ENCODE data around the gene GPATCH2. TPM values are rescaled to one million over a fixed set of nuclear protein-coding genes. Genes with fewer than 3 reads are reported as not detected.

The GPATCH2 gene
- total and polyA plus RNA-seq, 2 donors (not counting 1 experiment from before 2014, with no cell fraction given) = 4.7 to 14.7 TPM

DNA sequence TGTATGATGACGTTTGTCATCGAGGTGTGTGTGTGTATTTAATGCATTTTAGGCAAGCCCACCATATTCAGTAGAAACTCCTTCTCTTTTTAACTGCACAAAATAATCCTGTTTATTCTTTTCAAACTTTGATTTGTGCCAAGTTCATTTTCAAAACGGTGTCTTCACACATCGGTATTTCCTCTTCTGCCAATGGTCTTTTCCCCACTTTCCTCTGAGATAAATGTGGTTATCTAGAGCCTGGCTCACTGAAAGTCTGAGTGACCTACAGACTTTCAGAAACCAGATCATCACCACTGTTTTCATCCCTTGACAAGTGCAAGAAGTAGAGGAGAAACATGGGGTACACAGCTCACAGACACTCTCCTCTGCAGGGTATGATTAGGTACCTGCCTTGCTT lies 69.4 kb downstream of the GPATCH2 start:
- DNase-seq = no peak
- no peaks in the 10 kb centered on the region for H3K79me2 ChIP-seq (ENCODE audit: control insufficient read depth, insufficient read depth, low read length)
- Mint-ChIP-seq H3K4me1 (no peaks in the 10 kb centered on the region), H3K27me3 (no peaks in the 10 kb centered on the region), H3K9me3 (ENCODE audit: insufficient read depth) (no peaks in the 10 kb centered on the region), H3K27ac (no peak overlapping the region), H3K4me3 (no peak overlapping the region)
- H3K4me2 ChIP-seq (replicated peaks; ENCODE audit: low read depth, low read length, poor library complexity, severe bottlenecking) = no peak overlapping the region
- no peak for TF ChIP-seq EZH2 (IDR thresholded peaks at IDR 0.05; ENCODE audit: borderline replicate concordance, insufficient read depth, low read depth, low read length, poor library complexity, severe bottlenecking)
- TF ChIP-seq, protein P1, sequence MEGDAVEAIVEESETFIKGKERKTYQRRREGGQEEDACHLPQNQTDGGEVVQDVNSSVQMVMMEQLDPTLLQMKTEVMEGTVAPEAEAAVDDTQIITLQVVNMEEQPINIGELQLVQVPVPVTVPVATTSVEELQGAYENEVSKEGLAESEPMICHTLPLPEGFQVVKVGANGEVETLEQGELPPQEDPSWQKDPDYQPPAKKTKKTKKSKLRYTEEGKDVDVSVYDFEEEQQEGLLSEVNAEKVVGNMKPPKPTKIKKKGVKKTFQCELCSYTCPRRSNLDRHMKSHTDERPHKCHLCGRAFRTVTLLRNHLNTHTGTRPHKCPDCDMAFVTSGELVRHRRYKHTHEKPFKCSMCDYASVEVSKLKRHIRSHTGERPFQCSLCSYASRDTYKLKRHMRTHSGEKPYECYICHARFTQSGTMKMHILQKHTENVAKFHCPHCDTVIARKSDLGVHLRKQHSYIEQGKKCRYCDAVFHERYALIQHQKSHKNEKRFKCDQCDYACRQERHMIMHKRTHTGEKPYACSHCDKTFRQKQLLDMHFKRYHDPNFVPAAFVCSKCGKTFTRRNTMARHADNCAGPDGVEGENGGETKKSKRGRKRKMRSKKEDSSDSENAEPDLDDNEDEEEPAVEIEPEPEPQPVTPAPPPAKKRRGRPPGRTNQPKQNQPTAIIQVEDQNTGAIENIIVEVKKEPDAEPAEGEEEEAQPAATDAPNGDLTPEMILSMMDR (IDR thresholded peaks at IDR 0.05) = no peak
- intact Hi-C loops (cut with micrococcal nuclease) = no loop called here
- no peaks in the 10 kb centered on the region for H3K36me3 ChIP-seq (replicated peaks in 1 of 2; ENCODE audit: control extremely low read depth in 1 of 2, control insufficient read depth in 1 of 2, extremely low read depth in 1 of 2, insufficient read depth in 2 of 2, low read length in 1 of 2)
- no peak overlapping the region for H3K9ac ChIP-seq (ENCODE audit: low read length)
- POLR2A ChIA-PET = no interaction called here
- no peak for ATAC-seq (ENCODE audit: low read depth)
- no peak overlapping the region for H2AFZ ChIP-seq (ENCODE audit: insufficient read depth, low read depth, low read length, poor library complexity, severe bottlenecking)
- H3K27ac ChIP-seq (ENCODE audit: low read length in 2 of 2) = no peak overlapping the region
- no peaks in the 10 kb centered on the region for H4K20me1 ChIP-seq (ENCODE audit: control insufficient read depth, insufficient read depth, low read length, poor library complexity, severe bottlenecking)
- H3K27me3 ChIP-seq (replicated peaks in 1 of 4; ENCODE audit: control extremely low read depth in 1 of 4, control insufficient read depth in 3 of 4, insufficient read depth in 4 of 4, low read length in 3 of 4) = no peaks in the 10 kb centered on the region
- H3K4me3 ChIP-seq (ENCODE audit: control extremely low read depth in 1 of 5, extremely low read depth in 1 of 5, insufficient read depth in 1 of 5, low read depth in 2 of 5, low read length in 4 of 5) = no peak overlapping the region
- no peaks in the 10 kb centered on the region for H3K4me1 ChIP-seq (ENCODE audit: control insufficient read depth in 2 of 2, insufficient read depth in 2 of 2, low read length in 2 of 2)
- H3K9me3 ChIP-seq (ENCODE audit: control extremely low read depth in 1 of 3, control insufficient read depth in 2 of 3, insufficient read depth in 1 of 3, low read length in 2 of 3) = no peaks in the 10 kb centered on the region
- WGBS (ENCODE audit: insufficient coverage) = no CpG with 5 or more reads among the region's 4 CpGs
- CTCF ChIA-PET = no interaction called here

DNA sequence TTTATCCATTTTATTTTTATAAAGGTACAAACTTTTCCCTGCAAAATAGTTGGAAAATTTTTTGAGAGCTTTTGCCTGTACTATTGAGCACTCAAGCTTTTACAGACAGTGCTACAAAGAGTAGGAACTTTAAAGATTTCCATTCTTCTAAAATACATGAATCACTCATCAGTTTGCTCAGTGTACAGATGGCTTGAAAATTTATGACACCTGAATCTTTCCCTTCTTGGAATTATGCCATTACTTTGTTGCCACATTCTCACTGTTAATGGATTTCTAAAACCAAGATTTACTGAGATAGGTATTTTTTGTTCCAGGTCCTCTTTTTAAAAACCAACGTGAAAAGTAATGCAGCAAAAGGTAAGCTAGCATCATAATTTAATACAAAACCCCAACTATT lies 76.0 kb downstream of the GPATCH2 start:
- no peaks in the 10 kb centered on the region for H3K27me3 ChIP-seq (replicated peaks in 1 of 4; ENCODE audit: control extremely low read depth in 1 of 4, control insufficient read depth in 3 of 4, insufficient read depth in 4 of 4, low read length in 3 of 4)
- H3K4me3 Mint-ChIP-seq = no peak overlapping the region
- H3K4me2 ChIP-seq (replicated peaks; ENCODE audit: low read depth, low read length, poor library complexity, severe bottlenecking) = no peak overlapping the region
- no peaks in the 10 kb centered on the region for H3K4me1 ChIP-seq (ENCODE audit: control insufficient read depth in 2 of 2, insufficient read depth in 2 of 2, low read length in 2 of 2)
- no peak overlapping the region for H2AFZ ChIP-seq (ENCODE audit: insufficient read depth, low read depth, low read length, poor library complexity, severe bottlenecking)
- POLR2A ChIA-PET = no interaction called here
- ATAC-seq (ENCODE audit: low read depth) (no peak), DNase-seq (no peak)
- CTCF ChIA-PET = no interaction called here
- H3K27ac Mint-ChIP-seq = no peak overlapping the region
- no peaks in the 10 kb centered on the region for H3K36me3 ChIP-seq (replicated peaks in 1 of 2; ENCODE audit: control extremely low read depth in 1 of 2, control insufficient read depth in 1 of 2, extremely low read depth in 1 of 2, insufficient read depth in 2 of 2, low read length in 1 of 2)
- TF ChIP-seq, protein P1 (IDR thresholded peaks at IDR 0.05) = no peak
- TF ChIP-seq EZH2 (IDR thresholded peaks at IDR 0.05; ENCODE audit: borderline replicate concordance, insufficient read depth, low read depth, low read length, poor library complexity, severe bottlenecking) = no peak
- H3K4me3 ChIP-seq (ENCODE audit: control extremely low read depth in 1 of 5, extremely low read depth in 1 of 5, insufficient read depth in 1 of 5, low read depth in 2 of 5, low read length in 4 of 5) = no peak overlapping the region
- no peaks in the 10 kb centered on the region for H3K27me3 Mint-ChIP-seq
- no peak overlapping the region for H3K9ac ChIP-seq (ENCODE audit: low read length)
- no peaks in the 10 kb centered on the region for H3K4me1 Mint-ChIP-seq
- H3K27ac ChIP-seq (ENCODE audit: low read length in 2 of 2) = no peak overlapping the region
- H3K9me3 ChIP-seq (ENCODE audit: control extremely low read depth in 1 of 3, control insufficient read depth in 2 of 3, insufficient read depth in 1 of 3, low read length in 2 of 3) = no peaks in the 10 kb centered on the region
- no peaks in the 10 kb centered on the region for H3K79me2 ChIP-seq (ENCODE audit: control insufficient read depth, insufficient read depth, low read length)
- intact Hi-C loops (cut with micrococcal nuclease) = no loop called here
- H4K20me1 ChIP-seq (ENCODE audit: control insufficient read depth, insufficient read depth, low read length, poor library complexity, severe bottlenecking) = no peaks in the 10 kb centered on the region
- WGBS (ENCODE audit: insufficient coverage) = no CpG with 5 or more reads among the region's 1 CpG
- no peaks in the 10 kb centered on the region for H3K9me3 Mint-ChIP-seq (ENCODE audit: insufficient read depth)
